Activated T-cell treated with anti-CD3 and anti-CD28 coated beads, Interleukin-2, amount 50 U/mL, for 48 hours (primary cell): ENCODE results near the gene ZNF556.
"Not testable (repeated sequence)": the region's sequence is repeated elsewhere in the genome, so short reads cannot be mapped to it uniquely, and the experiment has no call there.

Source experiments
- DNase-seq, 2 experiments: peaks; one replicate each; pipeline ENCODE4 v3.0.0-alpha.2; 2020

The ZNF556 gene

GRCh38 chr19:2854849-2855248 lies 12.3 kb upstream of the ZNF556 start:
- no peak for DNase-seq

- DNase-seq: no peak
Observed at GRCh38 chr19:2856457-2857050, 10.6 kb upstream of the ZNF556 start.

- DNase-seq: no peak
Observed at GRCh38 chr19:2858864-2859263, 8.3 kb upstream of the ZNF556 start.

- no peak for DNase-seq
Observed at GRCh38 chr19:2863816-2864215, 3.3 kb upstream of the ZNF556 start.

- DNase-seq: no peak
Observed at GRCh38 chr19:2865334-2866100, 1.6 kb upstream of the ZNF556 start.

GRCh38 chr19:2866495-2867024 lies 575 bp upstream of the ZNF556 start:
- DNase-seq: no peak

GRCh38 chr19:2869618-2870017 lies 2.5 kb downstream of the ZNF556 start:
- DNase-seq: no peak

- DNase-seq: peak; percentile 24 to 34
Observed at GRCh38 chr19:2872175-2872574, 5.0 kb downstream of the ZNF556 start.

GRCh38 chr19:2877398-2878331 lies 10.5 kb downstream of the ZNF556 start:
- no peak for DNase-seq

- no peak for DNase-seq
Observed at GRCh38 chr19:2883686-2884439, 16.7 kb downstream of the ZNF556 start.

GRCh38 chr19:2885736-2886135 lies 18.6 kb downstream of the ZNF556 start:
- no peak for DNase-seq

GRCh38 chr19:2887391-2887914 lies 20.3 kb downstream of the ZNF556 start:
- DNase-seq: peak; percentile 24 to 37

- DNase-seq: peak; percentile 30 to 47
Observed at GRCh38 chr19:2888731-2889224, 21.6 kb downstream of the ZNF556 start.

GRCh38 chr19:2890531-2890930 lies 23.4 kb downstream of the ZNF556 start:
- not testable (repeated sequence) for DNase-seq

GRCh38 chr19:2896694-2897093 lies 29.6 kb downstream of the ZNF556 start:
- DNase-seq: no peak

- DNase-seq: peak; percentile 99
Observed at GRCh38 chr19:2900296-2901252, 33.4 kb downstream of the ZNF556 start, which contains the start of gene ZNF57. ZNF57 (plus strand) TSS chr19:2900928; CDS start chr19:2901046, 118 bp downstream.

GRCh38 chr19:2902590-2903218 lies 35.6 kb downstream of the ZNF556 start:
- no peak for DNase-seq

- not testable (repeated sequence) for DNase-seq
Observed at GRCh38 chr19:2903326-2903725, 36.2 kb downstream of the ZNF556 start.

- DNase-seq: no peak
Observed at GRCh38 chr19:2905918-2906519, 38.9 kb downstream of the ZNF556 start.
